TTC549 (cell line): ENCODE measurements around the gene HSPH1.
A peak's percentile ranks its signal among the peaks of the same experiment; 100 is the strongest.
"Not testable (repeated sequence)": the region's sequence is repeated elsewhere in the genome, so short reads cannot be mapped to it uniquely, and the experiment has no call there.

ENCODE experiments used
- FAIRE-seq: peaks from 2 replicates; lab custom pipeline; 2012; peaks lifted over from hg19 to GRCh38; lab: Jason Lieb, UNC

HSPH1 gene

DNA sequence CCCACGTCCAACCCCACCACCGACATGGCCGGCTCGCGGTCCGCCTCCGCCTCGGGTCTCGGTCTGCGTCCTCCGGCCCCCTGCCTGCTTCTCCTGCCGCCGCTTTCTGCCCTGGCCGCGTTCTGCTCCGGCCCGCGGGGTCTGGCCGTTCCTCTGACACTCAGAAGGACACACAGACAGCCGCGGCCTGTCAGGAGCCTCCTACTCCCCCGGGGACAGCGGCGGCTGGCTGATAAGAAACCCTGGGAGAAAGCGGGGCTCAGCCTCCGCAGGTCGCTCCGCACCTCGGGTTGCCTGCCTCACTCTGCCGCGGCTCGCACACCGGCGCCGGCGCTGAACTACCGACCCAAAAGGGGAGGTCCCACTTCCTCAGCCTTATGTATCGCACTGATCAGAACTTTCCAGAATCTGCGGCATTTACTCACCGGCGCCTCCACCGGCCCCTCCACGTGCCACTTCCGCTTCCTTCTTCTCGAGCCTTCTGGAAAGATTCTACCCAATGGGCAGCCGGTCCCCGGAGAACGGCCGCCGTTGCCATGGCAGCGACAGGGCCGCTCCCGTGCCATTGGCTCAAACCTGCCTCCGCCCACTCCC, at the start of gene HSPH1:
Gene HSPH1, minus strand, starts transcription at position 348 of the 594 bp plus-strand sequence. Its CDS starts 322 bp downstream, at position 26.
- FAIRE-seq = peak; percentile 84

DNA sequence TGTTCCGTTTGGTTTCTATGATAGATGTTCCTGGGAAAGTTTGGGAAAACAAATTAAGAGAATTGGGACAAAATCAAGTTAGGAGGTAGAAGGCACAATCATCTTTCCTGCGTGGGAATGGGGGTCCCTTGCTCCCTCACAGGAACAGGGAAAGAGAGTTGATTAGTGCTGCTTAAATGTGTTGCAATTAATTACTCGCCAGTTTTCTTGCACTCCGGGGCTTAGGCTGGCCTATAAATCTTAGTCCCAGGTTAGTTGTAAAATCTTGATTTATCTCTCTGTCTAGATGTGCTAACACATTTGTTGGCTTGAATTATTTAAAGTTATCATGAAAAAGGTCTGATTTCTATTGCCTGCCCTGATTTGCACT, 48.1 kb upstream of the HSPH1 start:
- no peak for FAIRE-seq

DNA sequence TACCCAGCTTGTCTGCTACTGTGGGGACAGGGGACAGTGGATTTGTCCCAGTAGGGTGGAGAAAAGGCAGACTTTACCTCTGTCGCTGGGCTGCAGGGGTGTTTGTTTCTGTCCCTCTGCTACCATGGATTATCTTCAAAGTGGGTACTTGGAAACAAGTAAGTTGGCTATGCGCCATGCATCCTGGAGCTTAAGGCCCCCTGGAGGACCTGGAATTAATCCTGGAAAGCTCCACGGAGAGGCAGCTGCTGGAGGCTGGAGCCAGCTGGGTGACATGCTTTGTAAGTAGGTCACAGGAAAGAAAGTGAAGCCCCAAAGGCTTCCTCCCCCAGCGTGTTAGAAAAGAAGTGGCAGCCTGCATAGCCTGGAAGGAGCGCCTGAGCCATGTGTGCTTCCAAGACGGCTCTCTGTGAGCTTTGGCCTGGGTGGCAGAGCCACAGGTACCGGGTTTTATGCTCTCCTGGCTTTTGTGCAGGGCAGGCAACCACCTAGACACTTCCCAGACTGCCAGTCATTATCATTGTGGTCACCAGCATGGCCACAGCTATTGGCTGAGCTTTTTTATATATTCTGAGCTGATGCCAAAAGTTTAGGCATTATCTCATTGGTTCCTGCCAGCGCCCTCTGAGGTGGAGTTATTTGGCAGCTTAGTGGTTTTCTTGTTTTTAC, 47.6 kb upstream of the HSPH1 start:
- no peak for FAIRE-seq

DNA sequence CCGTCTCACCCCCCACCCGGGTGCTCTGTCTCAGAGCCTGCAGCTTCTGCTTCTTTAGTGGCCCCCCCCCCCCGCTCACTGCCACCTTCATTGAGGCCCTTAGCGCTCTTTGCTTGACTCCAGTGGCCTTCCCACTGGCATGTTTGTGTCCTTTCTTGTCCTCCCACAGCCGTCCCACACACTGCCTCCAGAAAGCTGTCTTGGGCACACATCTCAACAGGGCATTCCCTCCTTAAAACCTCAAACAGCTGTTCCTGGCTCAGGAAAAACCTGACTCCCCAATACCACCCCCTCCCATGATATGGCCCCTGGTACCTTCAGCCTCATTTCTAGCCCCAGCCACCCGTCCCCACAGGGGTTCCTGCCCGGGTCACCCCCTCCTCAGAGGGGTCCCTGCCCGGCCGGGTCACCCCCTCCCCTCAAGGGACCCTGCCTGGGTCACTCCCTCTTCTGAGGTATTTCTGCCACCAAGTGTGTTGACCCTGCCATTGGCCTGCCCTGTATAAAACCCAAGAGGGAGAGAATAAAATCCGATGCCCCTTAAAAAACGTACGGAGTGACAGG, 46.9 kb upstream of the HSPH1 start:
- FAIRE-seq = no peak

DNA sequence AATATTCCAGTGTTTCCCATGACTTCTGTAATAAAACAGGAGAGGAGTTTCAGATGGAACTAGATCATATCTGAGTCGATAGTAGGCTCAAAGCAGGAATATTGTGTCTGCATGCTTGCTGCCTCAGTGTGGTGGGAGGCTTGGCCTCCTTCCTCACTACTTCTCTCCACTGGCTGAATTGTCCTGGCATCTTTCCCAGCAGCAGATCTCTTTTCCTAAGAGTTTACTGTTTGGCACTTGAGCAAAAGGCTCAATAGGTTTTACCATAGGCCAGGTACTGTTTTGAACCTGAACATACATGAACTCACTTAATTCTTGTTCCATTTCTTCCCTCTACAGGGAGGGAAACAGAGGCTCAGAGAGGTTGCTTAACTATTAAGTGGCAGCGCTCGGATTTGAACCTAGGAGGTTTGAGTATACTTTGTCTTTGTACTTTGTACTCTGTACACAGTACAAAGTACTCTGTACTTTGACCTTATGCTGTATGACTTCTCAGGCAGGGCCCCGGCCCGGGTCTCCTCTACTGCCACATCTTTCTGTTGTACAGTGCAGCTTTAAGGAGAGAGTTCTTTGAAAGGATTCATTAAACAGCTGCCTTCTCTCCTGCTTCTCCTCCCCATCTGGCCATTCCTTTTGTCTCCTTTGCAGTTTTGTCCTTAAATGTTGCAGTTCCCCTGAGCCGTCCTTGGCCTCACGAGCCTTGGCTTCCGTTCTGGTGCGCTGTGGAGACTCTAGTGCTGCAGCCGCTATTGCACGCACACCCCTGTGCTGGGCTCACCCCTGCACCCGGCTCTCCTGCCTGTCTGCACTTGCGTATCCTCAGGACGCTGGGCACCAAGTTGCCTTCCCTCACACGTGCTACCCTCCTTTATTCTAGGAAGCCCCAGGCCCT, 46.2 kb upstream of the HSPH1 start:
- FAIRE-seq = no peak

DNA sequence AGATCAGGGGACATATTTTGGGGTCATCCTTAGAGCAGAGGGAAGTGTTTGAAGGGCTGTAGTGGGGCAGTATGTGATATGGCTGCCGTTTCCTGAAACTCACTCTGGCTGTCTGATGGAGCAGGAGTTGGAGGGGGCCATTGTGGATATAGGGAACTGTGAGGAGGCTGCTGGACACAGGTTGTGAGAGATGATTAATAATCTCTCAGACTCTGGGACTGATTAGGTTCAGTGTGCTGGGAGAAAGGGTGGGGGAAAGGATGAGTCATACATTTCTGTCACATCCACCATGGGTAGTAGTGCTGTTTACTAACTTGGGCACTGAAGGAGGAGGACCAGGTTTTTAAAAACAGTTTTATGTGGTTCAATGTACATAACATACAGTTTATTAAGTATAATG, 42.9 kb upstream of the HSPH1 start:
- no peak for FAIRE-seq

DNA sequence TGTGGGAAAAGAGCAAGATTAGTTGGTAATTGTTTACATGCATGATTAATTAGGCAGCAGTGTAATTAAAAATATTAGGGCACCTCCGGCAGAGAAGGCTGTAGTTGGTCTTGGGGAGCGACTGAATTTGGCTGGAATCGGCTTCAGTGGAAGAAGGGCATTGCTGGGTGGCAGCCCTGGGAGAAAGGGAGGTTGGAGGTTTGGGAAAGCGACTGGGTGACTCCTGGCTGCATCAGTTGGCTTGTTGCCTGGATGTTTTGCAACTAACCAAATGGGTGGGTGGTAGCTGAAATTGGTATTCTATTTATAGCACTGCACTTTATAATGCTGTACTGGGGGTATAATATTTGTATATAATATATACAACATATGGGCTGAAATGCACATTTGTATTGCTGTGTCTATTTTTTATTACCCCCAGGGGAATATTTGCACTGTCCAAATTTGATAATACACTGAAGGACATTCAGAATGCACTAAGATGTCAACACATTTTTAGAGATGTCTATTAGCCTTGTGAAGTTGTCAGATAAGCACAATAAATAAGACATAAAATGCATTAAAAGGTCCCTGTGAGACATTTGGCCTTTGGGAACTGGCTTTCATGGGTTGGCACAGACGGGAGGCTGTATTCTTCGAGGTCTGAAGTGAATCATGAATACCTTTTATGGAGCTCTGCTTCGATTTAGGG, 39.8 kb upstream of the HSPH1 start:
- no peak for FAIRE-seq

DNA sequence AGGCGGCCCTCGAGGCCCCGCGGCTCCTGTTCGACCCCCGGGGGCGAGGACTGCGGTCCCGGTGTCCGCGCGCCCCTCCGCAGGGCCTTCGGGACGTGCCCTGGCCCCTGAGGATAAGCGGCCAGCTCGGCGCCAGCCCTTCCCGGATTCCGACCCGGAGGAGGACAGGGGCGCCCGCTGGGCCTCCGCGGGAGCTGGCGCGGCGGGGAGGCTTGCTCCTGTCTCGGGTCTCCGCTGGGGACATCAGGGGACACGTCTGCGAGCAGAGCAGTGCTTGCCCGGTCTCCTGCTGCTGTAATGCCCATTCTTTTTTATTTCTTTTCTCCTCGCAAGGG, 38.9 kb upstream of the HSPH1 start:
- no peak for FAIRE-seq

DNA sequence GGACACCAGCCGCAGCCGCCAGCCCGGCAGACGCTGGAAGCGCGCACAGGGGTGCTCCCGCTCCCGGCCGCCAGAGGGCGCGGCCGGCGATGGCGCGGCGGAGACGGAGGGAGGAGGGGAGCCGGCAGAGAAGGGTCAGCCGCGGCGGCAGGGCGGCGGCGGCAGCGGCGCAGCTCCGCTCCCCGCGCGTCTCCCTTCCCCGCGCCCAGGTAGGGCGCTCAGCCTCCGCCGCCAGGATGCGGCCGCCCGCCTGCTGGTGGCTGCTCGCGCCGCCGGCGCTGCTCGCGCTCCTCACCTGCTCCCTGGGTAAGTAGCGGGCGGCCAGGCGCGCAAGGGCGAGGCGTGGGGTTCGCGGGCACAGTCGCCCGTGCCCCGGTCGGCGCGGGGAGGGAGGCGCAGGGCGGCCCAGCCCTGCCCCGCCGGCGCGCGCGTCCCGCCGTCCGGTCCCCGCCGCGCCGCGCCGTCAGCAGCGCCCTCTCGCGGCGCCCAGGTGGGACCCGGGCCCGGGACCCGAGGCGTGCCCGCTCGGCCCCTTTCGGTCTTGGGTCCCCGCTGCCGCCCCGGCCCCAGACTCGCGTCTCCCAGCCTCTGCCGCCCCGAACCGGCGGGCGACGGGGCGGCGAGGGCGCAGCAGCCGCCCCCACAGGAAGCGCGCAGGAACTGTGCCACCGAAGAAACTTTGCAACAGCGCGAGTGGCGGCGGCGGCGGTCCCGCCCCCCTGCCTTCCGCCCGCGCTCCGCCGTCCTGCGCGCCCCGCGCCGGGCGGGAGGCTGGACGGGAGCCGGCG, 38.3 kb upstream of the HSPH1 start, which contains the start of gene B3GLCT:
Gene B3GLCT, plus strand, starts transcription at position 127 of the 788 bp plus-strand sequence. Its CDS starts 110 bp downstream, at position 237.
- FAIRE-seq = no peak

DNA sequence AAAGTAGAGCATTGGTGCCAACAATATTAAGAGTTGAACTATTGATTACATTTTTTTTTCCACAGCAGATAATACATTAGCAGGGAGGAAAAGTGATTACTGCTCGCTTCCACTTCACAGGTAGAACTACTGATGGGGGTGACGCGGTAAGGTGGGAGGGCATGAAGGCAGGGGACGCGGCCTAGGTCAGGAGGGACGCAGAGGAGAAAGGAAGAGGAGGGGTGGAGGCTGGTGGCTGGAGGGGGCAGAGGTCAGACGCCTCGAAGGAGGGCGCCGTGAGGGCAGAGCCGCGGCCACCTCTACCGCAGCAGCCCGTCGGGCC, 37.8 kb upstream of the HSPH1 start:
- FAIRE-seq = no peak

DNA sequence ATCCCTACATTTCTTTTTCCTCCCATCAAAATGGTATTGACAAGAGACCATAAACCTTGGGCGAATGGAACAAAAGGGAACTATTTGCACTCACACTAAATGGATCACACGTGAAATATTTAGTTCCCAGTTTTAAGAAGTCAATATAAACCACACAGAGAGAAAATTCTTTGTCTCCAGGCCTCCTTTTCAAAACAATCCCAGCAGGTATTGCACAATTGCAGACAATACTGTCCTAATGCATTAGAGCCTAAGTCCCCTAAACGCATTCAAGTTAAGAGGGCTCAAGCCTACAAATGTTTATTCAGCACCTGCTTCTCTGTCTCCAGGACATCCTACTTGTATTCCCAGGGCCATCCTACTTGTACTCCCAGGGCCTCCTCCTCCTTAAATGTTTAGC, 36.8 kb upstream of the HSPH1 start:
- no peak for FAIRE-seq

DNA sequence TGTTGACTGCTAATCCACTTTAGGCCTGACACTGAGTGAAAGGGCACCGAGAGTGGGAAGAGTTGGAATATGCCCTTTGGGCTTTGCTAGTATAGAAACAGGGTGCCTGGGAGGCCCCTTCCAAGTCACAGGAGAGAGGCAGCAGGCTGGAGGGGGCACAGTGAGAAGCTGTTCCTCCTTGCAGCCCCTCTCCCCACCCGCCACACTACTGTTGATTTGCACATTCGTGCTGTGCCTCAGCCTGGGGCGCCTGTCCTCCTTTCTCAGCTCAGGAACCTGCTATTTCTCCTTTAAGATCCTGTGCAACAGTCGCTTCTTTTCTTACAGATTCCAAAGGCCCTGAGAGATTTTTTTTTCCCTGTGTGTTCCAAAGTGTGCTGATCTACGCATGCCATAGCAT, 35.3 kb upstream of the HSPH1 start:
- no peak for FAIRE-seq

DNA sequence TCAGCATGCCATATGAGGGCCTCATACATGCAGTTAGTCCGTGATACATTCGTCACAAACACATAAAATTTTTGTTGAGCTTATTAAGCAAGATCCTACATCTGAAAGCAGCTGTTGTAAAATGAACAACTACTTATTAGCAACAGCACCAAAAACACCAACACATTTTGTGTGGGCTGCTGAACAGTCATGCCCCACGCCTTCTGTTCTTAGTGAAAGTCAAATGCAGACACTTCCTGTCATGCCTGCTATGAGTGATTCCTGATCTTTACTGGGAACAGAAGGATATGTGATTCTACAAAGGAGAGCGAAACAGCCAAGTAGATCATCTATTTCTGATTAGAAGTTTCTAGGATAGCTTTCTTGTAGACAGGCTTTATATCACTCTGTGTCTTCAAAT, 33.9 kb upstream of the HSPH1 start:
- FAIRE-seq = no peak

DNA sequence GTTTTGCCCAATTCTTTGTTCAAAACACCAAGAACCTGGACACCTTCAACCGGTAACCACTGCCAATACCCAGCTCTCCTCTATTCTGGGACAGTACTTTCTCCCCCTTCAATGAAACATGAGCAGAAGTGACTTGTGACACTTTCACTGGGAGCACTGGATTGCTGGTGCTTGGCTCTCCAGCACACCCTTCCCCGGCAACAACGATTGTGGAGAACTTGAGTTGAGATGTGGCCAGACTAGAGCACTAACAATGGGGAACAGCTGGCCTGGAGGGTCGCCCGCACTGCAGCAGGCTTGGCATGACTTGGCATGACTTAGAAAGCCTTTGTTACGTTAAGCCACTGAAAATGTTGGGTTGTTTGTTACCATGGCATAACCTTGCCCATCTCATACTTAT, 30.6 kb upstream of the HSPH1 start:
- FAIRE-seq = no peak

DNA sequence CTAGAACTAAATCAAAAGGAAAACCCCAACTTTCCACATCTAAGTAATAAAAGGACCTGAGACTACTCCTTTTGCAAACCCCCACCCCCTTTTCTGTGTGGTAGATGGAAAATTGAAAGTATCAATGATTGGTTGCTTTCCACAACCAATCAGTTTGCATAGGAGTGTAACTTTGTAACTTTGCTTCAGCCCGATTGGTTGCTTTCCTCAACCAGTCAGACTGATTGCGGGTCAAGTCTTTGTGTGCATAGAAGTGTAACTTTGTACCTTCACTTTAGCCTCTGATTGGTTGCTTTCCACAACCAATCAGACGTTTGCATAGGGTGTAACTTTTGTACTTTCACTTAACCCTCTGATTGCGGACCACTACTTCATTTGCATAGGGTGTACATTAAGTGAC, 30.0 kb upstream of the HSPH1 start:
- FAIRE-seq = no peak

DNA sequence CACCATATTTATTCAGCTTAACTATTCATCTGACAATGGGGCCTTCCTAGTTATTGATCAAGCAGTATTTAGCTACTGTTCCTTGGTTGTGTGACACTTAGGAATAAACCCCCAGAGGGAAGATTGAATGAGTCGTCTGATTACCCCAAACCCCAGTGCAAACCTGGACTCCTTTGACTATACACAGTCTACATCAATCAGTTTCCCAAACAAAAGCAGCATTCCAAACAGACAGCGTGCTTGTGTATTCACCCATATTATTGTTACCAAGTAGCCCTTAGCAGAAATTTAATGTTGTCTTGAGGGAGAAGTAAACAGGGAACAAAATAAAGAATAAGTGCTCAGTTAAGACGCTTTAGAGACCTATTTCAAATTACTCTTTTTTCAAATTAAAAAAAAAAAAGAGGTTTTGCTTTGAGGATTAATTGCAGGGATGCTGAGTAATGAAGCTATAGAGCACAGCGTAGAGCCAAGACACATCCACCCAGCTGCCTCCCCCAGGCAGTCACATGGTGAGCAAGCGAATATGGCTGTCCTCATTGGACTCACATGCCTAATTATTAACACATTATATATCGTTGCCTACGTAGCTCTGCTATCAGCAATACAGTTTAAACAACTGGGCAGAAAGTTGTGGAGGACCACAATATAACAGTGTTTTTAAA, 23.4 kb upstream of the HSPH1 start:
- no peak for FAIRE-seq

DNA sequence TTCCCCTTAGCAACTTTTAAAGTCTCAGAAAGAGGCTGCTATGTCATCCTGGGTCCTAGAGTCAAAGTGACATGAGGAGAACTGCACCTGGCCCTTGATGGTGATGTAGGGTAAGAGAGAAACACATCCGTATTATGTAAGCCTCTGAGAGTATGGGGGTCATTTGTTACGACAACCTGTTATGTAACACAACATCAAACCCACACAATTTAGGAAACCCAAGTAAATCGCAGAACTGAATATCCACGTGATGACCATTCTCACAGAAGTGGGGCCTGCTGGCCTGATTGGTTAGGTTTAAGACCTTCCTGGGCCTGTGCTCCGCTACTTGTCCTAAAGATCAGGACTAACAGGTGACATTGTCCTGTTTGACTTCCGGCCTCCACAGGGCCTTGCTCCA, 22.7 kb upstream of the HSPH1 start:
- no peak for FAIRE-seq

DNA sequence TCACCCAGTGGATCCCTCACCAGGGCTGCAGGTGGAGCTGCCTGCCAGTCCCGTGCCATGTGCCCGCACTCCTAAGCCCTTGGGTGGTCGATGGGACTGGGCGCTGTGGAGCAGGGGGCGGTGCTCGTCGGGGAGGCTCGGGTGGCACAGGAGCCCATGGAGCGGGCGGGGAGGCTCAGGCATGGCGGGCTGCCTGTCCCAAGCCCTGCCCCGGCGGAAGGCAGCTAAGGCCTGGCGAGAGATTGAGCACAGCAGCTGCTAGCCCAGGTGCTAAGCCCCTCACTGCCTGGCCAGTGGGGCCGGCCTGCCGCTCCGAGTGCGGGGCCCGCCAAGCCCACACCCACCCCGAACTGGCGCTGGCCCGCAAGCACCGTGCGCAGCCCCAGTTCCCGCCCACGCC, 21.3 kb upstream of the HSPH1 start:
- no peak for FAIRE-seq

DNA sequence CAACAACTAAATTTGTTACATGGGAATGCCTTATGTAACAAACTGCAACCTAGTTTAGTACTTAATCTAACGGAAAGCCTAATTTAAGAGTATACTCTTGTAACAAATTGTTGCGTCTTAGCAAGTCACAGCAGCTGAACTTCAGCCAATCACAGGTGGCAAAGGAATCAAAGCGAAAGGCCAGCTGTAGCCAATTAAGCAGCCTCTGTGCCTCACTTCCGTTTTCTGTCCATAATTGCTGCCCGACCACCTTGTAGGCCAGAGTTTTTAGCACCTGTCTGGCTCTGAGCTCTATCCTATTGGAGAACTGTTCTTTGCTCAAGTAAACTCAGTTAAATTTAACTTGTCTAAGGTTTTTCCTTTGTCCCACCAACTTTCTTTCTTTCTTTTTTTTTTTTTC, 18.1 kb upstream of the HSPH1 start:
- no peak for FAIRE-seq

DNA sequence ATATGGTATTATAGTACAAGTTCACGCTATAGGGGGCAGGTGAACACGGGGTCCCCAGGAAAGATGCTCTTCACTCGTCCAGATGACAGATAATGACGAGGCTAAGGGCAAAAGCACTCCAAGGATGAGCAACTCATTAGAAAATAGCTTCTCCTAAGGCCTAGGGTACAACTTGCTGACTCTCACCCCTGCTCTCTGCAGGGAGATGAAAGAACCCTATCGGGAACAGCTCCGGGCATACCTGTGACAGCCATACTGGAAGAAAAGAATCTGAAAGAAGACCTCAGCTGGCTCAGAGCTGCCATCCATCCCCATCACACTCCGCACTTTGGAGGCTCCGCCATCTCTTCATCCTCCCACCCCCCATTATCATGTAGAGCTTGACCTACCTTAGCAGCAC, 17.5 kb upstream of the HSPH1 start:
- no peak for FAIRE-seq

DNA sequence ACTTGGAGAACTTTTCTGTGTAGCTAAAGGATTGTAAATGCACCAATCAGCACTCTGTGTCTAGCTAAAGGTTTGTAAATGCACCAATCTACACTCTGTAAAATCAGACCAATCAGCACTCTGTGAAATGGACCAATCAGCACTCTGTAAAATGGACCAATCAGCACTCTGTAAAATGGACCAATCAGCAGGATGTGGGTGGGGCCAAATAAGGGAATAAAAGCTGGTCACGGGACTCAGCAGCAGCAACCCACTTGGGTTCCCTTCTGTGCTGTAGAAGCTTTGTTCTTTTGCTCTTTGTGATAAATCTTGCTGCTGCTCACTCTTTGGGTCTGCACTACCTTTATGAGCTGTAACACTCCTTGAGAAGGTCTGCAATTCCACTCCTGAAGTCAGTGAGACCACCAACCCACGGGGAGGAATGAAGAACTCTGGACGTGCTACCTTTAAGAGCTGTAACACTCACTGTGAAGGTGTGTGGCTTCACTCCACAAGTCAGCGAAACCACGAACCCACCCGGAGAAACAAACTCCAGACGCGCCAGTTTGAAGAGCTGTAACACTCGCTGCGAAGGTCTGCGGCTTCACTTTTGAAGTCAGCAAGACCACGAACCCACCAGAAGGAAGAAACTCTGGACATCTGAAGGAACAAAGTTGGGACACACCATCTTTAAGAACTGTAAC, 16.2 kb upstream of the HSPH1 start:
- FAIRE-seq = not testable (repeated sequence)
